ENCODE measurements around the gene ID1.
A peak's percentile ranks its signal among the peaks of the same experiment; 100 is the strongest.
"Not testable (repeated sequence)": the region's sequence is repeated elsewhere in the genome, so short reads cannot be mapped to it uniquely, and the experiment has no call there.

Gene ID1

GRCh38 chr20:31637660-31638059 is 32.6 kb downstream of the ID1 start, which contains the start of gene COX4I2:
Gene COX4I2, plus strand, starts transcription at chr20:31637912. Its CDS starts 1,106 bp downstream, at chr20:31639018.
- no peak for DNase-seq (ENCODE audit: low spot score)

- no peak for DNase-seq (ENCODE audit: low spot score)
Observed at GRCh38 chr20:31638317-31638716, 33.2 kb downstream of the ID1 start.

GRCh38 chr20:31638816-31639215 is 33.7 kb downstream of the ID1 start:
- DNase-seq (ENCODE audit: low spot score) = no peak

GRCh38 chr20:31640259-31640658 is 35.2 kb downstream of the ID1 start:
- no peak for DNase-seq (ENCODE audit: low spot score)

- no peak for DNase-seq (ENCODE audit: low spot score)
Observed at GRCh38 chr20:31641391-31641790, 36.3 kb downstream of the ID1 start.

GRCh38 chr20:31642837-31643236 is 37.7 kb downstream of the ID1 start:
- DNase-seq (ENCODE audit: low spot score) = no peak

- no peak for DNase-seq (ENCODE audit: low spot score)
Observed at GRCh38 chr20:31643522-31643921, 38.4 kb downstream of the ID1 start.

GRCh38 chr20:31644701-31645100 is 39.6 kb downstream of the ID1 start:
- DNase-seq (ENCODE audit: low spot score) = no peak

GRCh38 chr20:31648104-31648503 is 43.0 kb downstream of the ID1 start:
- DNase-seq (ENCODE audit: low spot score) = not testable (repeated sequence)

- DNase-seq (ENCODE audit: low spot score) = peak; percentile 47
Observed at GRCh38 chr20:31652917-31653396, 47.9 kb downstream of the ID1 start.

- DNase-seq (ENCODE audit: low spot score) = no peak
Observed at GRCh38 chr20:31653561-31653960, 48.5 kb downstream of the ID1 start.

- no peak for DNase-seq (ENCODE audit: low spot score)
Observed at GRCh38 chr20:31654534-31654933, 49.4 kb downstream of the ID1 start.
